ENCODE results near the gene B4GALT2.

B4GALT2 gene

GRCh38 chr1:43954036-43954435, 25.0 kb upstream of the B4GALT2 start:
- H3K4me3 ChIP-seq (replicated peaks; ENCODE audit: low read depth, low read length), result no peak overlapping the region
- TF ChIP-seq CTCF (IDR thresholded peaks at IDR 0.05; ENCODE audit: low read length, missing control alignments), result no peak
- no peak for DNase-seq (ENCODE audit: low read depth)

- H3K4me3 ChIP-seq (replicated peaks; ENCODE audit: low read depth, low read length), result no peak overlapping the region
- TF ChIP-seq CTCF (IDR thresholded peaks at IDR 0.05; ENCODE audit: low read length, missing control alignments), result no peak
- no peak for DNase-seq (ENCODE audit: low read depth)
These were observed 22.8 kb upstream of the B4GALT2 start for GRCh38 chr1:43956234-43956633.

- H3K4me3 ChIP-seq (replicated peaks; ENCODE audit: low read depth, low read length), result no peak overlapping the region
- no peak for DNase-seq (ENCODE audit: low read depth)
- TF ChIP-seq CTCF (IDR thresholded peaks at IDR 0.05; ENCODE audit: low read length, missing control alignments), result no peak
These were observed 21.5 kb upstream of the B4GALT2 start for GRCh38 chr1:43957407-43958040.

GRCh38 chr1:43958351-43959255, 20.4 kb upstream of the B4GALT2 start:
- H3K4me3 ChIP-seq (replicated peaks; ENCODE audit: low read depth, low read length), result no peak overlapping the region
- DNase-seq (ENCODE audit: low read depth), result no peak
- TF ChIP-seq CTCF (IDR thresholded peaks at IDR 0.05; ENCODE audit: low read length, missing control alignments), result no peak

GRCh38 chr1:43960798-43961197, 18.2 kb upstream of the B4GALT2 start:
- H3K4me3 ChIP-seq (replicated peaks; ENCODE audit: low read depth, low read length), result no peak overlapping the region
- no peak for TF ChIP-seq CTCF (IDR thresholded peaks at IDR 0.05; ENCODE audit: low read length, missing control alignments)
- no peak for DNase-seq (ENCODE audit: low read depth)

- H3K4me3 ChIP-seq (replicated peaks; ENCODE audit: low read depth, low read length), result no peak overlapping the region
- TF ChIP-seq CTCF (IDR thresholded peaks at IDR 0.05; ENCODE audit: low read length, missing control alignments), result no peak
- no peak for DNase-seq (ENCODE audit: low read depth)
These were observed 17.3 kb upstream of the B4GALT2 start for GRCh38 chr1:43961692-43962091.

All from fibroblast of pulmonary artery (primary cell).